HG02885 (cell line): ENCODE measurements around the gene PPP2R5E.
A peak's percentile ranks its signal among the peaks of the same experiment; 100 is the strongest.

Experiments
- ATAC-seq: cut with Tn5 transposase; IDR thresholded peaks from one replicate; pipeline ENCODE4 v1.9.1; 2021; ENCODE audit warnings: mild to moderate bottlenecking; ENCODE audit not compliant: unreplicated experiment, poor library complexity

Gene PPP2R5E

GRCh38 chr14:63474844-63475243, 68.3 kb downstream of the PPP2R5E start:
- no peak for ATAC-seq

DNA sequence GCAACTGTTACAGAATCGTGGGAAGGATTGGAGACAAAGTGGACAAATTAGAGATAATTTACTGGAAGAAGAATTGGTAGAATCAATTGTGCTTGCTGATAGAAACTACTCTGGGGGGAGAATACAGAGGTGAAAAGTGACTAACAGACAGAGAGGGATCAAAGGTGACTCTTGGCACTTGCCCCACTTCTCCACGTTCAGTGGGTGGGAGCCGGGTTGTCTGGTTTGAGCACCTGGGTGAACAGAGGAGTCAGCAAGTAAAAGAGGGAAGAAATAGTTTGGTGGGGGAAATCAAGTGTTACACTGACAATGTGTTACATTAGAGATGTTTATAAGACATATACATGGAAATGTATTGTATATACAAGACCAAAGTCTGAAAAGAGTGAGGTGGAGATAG, 69.1 kb downstream of the PPP2R5E start:
- ATAC-seq = no peak

DNA sequence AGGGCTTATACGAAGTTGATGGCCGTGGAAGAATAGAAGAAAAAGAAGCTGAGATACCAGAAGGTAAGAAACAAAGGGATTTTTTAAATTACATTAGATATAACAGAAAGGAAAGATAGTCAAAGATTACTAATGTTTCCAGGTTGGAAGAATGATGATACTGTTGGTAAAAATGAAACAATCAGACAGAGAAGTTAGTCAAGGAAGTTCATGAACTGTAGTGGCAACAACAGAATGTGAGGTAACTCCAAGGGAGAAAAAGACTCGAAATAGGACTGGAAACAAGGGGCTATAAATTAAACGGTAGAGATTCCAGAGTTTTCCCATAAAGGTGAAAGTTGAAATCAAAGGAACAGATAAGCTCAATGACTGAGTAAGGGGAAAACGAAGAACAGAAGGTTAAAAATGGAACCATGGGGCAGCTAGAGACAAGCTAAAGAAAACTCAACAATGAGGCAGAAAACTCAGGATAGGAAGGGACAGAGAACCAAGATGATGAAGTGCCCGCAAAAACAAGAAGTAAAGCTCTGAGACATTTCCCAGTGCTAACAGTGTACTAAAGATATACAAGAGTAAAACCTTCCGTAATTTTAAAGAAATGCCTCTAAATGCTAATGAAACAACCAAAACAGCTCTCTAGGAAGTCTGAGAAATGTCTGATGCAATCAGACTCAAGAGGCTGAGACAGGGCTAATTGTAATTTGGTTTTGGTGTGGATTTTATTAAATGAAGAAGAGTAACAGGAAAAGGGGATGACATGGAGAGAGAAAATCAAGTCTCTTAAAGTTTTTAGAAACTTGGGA, 70.0 kb downstream of the PPP2R5E start:
- no peak for ATAC-seq

DNA sequence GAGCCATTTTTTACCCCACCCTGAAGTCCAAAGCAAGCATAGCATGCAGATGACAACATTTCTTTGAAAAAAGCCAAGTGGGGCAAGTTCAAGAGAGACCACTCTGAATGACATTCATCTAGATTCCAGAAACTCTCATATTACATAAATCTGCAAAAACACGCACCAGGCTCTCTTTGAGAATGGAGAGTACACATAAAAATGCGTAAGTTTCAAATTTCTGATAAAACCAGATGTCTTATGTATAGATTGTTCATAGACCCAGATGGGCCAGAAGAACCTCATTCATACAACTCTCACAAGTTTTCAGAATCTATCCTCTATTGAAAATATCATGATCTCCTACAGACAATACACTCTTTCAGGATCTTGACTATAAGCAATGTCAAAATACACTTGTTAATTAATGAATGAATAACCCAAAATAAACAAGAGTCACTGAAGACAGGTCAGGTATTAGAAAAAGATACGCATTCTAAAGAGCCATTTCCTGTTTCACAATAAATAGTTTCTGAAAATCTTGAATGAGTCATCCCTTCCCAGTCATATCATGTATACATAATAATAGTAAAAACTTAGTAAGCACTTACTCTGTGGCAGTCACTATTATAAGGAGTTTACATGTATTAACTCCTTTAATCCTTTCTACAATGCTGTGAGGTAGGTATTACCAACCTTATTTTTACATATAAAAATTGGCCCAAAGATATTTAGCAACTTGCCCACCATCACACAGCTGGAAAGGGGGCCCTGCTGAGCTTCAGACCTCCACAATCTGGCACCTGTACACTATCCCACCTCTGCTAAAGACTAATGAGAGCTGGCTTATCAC, 72.0 kb downstream of the PPP2R5E start:
- ATAC-seq = peak; percentile 98

DNA sequence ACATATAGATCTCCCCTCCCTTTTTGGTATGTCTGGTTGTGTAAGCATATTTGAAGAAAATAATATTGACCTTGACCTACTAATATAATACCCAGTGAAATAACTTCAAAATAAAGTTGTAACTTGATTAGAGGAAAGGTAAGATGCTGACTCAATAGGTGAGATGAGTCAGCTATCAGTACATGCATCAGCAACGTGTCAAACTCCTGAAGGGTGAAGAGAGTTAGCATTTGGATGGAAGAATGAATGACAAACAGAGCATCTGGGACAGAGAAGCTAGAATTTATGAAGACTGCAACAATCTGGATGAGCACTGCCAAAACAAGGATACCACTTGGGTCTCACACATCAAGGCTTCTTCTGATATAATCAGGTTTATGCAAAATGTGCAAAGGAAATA, 74.9 kb downstream of the PPP2R5E start:
- no peak for ATAC-seq

GRCh38 chr14:63467440-63468072, 75.6 kb downstream of the PPP2R5E start:
- no peak for ATAC-seq

GRCh38 chr14:63465347-63465746, 77.8 kb downstream of the PPP2R5E start:
- ATAC-seq = no peak

- no peak for ATAC-seq
Measured at GRCh38 chr14:63460680-63461369, 82.4 kb downstream of the PPP2R5E start.

- no peak for ATAC-seq
Measured at GRCh38 chr14:63459738-63460137, 83.4 kb downstream of the PPP2R5E start.

DNA sequence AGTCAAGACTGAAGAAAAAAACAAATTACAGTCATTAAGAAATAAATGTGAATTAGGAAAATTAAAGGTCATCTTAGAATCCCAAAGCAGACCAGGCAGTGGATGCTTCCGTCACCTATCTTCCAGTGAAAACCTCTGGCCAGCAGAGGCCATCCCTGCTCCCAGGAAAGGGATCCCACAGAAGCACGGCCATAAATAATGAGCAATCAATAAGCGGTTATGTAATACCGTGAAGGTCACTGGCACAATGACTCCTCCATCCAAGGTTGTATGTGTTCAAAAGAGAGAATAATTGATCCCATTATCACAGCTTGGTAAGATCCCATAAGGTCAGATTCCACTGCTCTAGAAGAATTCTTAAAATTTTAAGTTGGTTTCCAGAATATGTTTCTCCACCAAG, 85.7 kb downstream of the PPP2R5E start:
- ATAC-seq = no peak

DNA sequence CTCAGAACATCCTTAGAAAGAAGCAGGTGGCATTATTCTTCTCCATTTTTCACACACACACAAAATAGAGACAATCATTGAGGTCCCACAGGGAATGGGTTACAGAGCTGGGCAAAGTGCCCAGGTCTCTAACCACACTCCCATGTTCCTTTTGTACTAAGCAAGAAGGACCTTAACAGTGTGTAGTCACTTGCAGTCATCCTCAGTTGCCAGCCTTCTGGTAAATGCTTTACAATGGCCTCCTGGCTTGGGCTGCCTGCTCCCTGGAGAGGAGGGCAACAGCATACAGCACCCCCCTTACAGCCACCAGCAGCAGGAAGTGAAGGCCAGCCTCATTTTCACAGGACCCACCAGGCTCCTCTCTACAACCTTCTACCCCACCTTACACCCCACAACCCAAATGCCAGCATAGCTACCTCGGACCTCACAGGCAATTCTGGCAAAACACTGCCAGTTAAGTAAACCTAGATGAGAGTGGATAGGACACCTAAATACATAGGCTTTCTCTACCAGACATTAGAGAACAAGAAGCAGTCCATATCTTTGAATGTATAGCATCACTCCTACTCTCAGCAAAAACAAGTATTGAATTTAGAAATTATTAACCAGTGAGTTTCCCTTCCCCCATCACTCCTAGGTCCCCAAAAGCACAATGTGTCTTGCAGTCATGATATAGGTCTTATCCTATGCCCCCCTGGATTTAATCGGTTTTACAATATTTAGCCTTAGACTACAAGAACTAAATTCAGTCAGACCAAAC, 88.1 kb downstream of the PPP2R5E start:
- no peak for ATAC-seq

DNA sequence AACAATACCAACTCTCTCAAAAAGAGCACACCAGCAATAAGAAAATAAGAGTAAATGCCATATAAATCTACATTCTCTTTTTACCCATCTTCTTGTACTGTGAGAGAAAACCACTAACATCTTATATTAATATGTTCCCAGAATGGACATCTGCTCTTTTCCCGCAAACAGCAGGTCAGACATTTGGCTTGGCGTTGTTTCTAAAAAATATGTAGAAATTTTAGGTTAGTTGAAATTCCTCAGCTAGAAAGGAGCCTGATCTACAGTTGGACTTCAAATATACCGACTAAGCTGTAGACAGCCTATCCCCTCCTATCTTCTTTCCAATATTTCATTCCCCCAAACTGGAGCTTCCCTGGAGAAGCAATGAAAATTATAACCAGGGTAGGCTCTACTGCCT, 88.7 kb downstream of the PPP2R5E start:
- no peak for ATAC-seq

- ATAC-seq = no peak
Measured at GRCh38 chr14:63453443-63453936, 89.7 kb downstream of the PPP2R5E start.

DNA sequence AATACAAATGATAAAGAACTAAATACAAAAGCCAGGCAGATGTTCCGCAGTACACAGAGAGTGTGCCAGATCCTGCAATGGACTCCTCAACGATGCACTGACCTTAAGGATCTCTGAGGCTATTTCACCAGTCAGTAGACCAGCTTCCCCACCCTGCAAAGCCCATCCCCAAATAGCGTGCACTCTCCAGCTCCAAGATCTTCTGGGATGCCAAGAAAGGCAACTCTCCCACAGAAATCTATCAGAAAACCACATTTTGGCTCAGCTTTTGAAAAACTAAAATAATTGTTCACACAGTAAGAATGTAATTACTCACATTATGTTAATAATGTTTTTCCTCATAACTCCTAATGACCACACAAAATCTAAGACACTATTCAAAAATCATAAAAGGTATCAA, 90.4 kb downstream of the PPP2R5E start:
- no peak for ATAC-seq

DNA sequence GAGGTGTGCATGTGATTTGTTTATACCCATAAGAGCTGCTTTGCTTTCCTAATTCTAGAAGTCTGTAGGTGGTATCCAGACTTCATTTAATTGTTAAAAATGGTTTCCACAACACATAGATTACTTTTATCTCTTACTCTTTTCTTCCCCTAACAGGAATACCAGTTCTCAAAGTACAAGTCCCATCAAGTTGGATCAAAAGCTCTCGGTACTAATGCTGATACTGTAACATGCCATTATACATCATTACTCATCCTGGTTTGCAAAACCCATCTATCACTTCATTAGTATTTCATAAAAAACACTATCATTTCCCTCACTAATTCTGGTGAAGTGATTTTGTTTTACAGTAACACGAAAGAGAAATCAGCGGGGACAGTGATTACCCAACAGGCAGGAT, 94.3 kb downstream of the PPP2R5E start:
- no peak for ATAC-seq

- no peak for ATAC-seq
Measured at GRCh38 chr14:63444588-63444987, 98.6 kb downstream of the PPP2R5E start.

DNA sequence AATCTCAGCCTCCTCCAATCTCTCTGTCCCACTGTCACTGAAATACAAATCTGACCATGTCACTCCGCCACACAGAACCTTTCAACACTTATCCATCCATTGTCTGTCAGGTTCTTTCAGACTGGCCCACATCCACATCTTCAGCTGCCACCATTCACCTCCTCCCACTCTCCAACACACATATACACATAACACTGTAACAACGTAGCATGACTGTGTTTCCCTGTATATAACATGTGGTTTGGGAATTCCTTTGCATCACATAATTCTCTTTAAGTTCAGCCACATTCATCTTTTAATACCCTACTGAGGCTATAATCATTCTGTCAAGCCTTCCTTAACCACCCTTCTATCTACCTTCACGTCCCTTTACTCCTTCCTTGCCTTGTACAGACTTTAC, 99.2 kb downstream of the PPP2R5E start:
- no peak for ATAC-seq

GRCh38 chr14:63443361-63443760, 99.8 kb downstream of the PPP2R5E start:
- ATAC-seq = no peak

DNA sequence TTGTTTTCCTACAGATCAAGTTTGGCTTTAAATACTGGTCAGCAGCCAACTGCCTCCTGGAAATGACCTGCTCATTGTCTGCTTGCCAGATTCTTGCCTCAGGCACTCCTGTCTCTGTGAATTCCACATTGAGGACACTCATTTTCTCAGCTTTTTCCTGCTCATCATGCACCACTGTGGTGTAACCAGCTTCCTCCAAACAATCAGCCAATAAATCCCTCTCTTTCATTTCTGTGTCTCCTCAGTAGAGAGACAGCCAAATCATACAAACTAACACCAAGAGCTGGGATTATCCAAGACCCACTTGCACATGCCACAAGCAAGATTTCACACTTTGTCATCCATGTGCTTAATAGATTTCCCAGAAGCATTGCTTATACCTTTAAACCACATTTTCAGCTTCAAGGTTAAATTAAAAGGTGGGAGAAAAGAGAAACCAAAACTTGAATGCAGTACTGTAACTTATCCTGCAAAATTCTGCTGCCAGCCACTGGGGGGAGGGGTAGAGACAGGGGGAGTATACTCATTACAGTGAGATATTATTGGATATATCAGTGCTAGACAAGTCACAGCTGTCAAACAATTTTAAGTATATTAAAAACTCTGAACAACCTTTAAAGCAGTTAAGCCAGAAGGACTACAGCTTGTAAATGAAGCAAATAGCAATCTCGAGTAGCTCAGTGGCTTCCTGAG, 105.0 kb downstream of the PPP2R5E start:
- peak; percentile 54 for ATAC-seq
